ENCODE measurements around the gene TEX13A.
"Not testable (repeated sequence)": the region's sequence is repeated elsewhere in the genome, so short reads cannot be mapped to it uniquely, and the experiment has no call there.

Gene TEX13A

GRCh38 chrX:105220636-105221035, at the start of gene TEX13A:
Gene TEX13A, minus strand, starts transcription at chrX:105220694. Its CDS starts 297 bp downstream, at chrX:105220397.
- no peak within 1 kb of the TSS for H3K4me3 Mint-ChIP-seq
- DNase-seq, result no peak
- H3K27me3 Mint-ChIP-seq, result no peaks in the 10 kb centered on the region
- peaks cover 4 to 7% of the 10 kb centered on the region in 2 donors for H3K9me3 Mint-ChIP-seq
- no peak for ATAC-seq
- no peak within 1 kb of the TSS for H3K27ac Mint-ChIP-seq
- no peaks in the 10 kb centered on the region for H3K4me1 Mint-ChIP-seq

GRCh38 chrX:105269386-105269785, 48.9 kb upstream of the TEX13A start:
- no peak for ATAC-seq
- H3K27me3 Mint-ChIP-seq, result no peaks in the 10 kb centered on the region
- H3K9me3 Mint-ChIP-seq, result peaks cover 0 to 2% of the 10 kb centered on the region in 2 donors
- H3K27ac Mint-ChIP-seq, result no peak overlapping the region
- no peak for DNase-seq
- H3K4me3 Mint-ChIP-seq, result no peak overlapping the region
- no peaks in the 10 kb centered on the region for H3K4me1 Mint-ChIP-seq

- Mint-ChIP-seq H3K27ac (no peak overlapping the region), H3K4me3 (no peak overlapping the region), H3K9me3 (no peaks in the 10 kb centered on the region), H3K27me3 (no peaks in the 10 kb centered on the region), H3K4me1 (no peaks in the 10 kb centered on the region)
- ATAC-seq (no peak), DNase-seq (no peak)
Measured at GRCh38 chrX:105267167-105267566, 46.7 kb upstream of the TEX13A start.

- DNase-seq, result no peak
- Mint-ChIP-seq H3K27ac (no peak overlapping the region), H3K9me3 (no peaks in the 10 kb centered on the region), H3K4me1 (no peaks in the 10 kb centered on the region), H3K4me3 (no peak overlapping the region), H3K27me3 (no peaks in the 10 kb centered on the region)
- no peak for ATAC-seq
Measured at GRCh38 chrX:105266456-105266855, 46.0 kb upstream of the TEX13A start.

- no peaks in the 10 kb centered on the region for H3K4me1 Mint-ChIP-seq
- H3K27ac Mint-ChIP-seq, result no peak overlapping the region
- H3K4me3 Mint-ChIP-seq, result no peak overlapping the region
- ATAC-seq (no peak), DNase-seq (no peak)
- no peaks in the 10 kb centered on the region for H3K27me3 Mint-ChIP-seq
- H3K9me3 Mint-ChIP-seq, result no peaks in the 10 kb centered on the region
Measured at GRCh38 chrX:105265093-105265492, 44.6 kb upstream of the TEX13A start.

GRCh38 chrX:105263801-105264200, 43.3 kb upstream of the TEX13A start:
- H3K4me3 Mint-ChIP-seq, result no peak overlapping the region
- no peaks in the 10 kb centered on the region for H3K27me3 Mint-ChIP-seq
- DNase-seq, result no peak
- H3K27ac Mint-ChIP-seq, result no peak overlapping the region
- H3K9me3 Mint-ChIP-seq, result no peaks in the 10 kb centered on the region
- no peaks in the 10 kb centered on the region for H3K4me1 Mint-ChIP-seq
- ATAC-seq, result no peak

- Mint-ChIP-seq H3K27me3 (no peaks in the 10 kb centered on the region), H3K27ac (no peak overlapping the region), H3K9me3 (no peaks in the 10 kb centered on the region), H3K4me1 (no peaks in the 10 kb centered on the region), H3K4me3 (no peak overlapping the region)
- DNase-seq, result no peak
- no peak for ATAC-seq
Measured at GRCh38 chrX:105263171-105263570, 42.7 kb upstream of the TEX13A start.

- Mint-ChIP-seq H3K4me1 (no peaks in the 10 kb centered on the region), H3K4me3 (no peak overlapping the region), H3K27ac (no peak overlapping the region), H3K27me3 (no peaks in the 10 kb centered on the region), H3K9me3 (no peaks in the 10 kb centered on the region)
- DNase-seq (no peak), ATAC-seq (no peak)
Measured at GRCh38 chrX:105260291-105261043, 40.0 kb upstream of the TEX13A start.

GRCh38 chrX:105241056-105241455, 20.6 kb upstream of the TEX13A start:
- H3K4me3 Mint-ChIP-seq, result no peak overlapping the region
- no peaks in the 10 kb centered on the region for H3K4me1 Mint-ChIP-seq
- DNase-seq (no peak), ATAC-seq (no peak)
- H3K27me3 Mint-ChIP-seq, result no peaks in the 10 kb centered on the region
- no peaks in the 10 kb centered on the region for H3K9me3 Mint-ChIP-seq
- no peak overlapping the region for H3K27ac Mint-ChIP-seq

GRCh38 chrX:105237407-105237806, 16.9 kb upstream of the TEX13A start:
- not testable (repeated sequence) for H3K27ac Mint-ChIP-seq, ATAC-seq, DNase-seq, H3K9me3 Mint-ChIP-seq, H3K4me3 Mint-ChIP-seq, H3K4me1 Mint-ChIP-seq, H3K27me3 Mint-ChIP-seq

- no peak overlapping the region for H3K27ac Mint-ChIP-seq
- H3K4me3 Mint-ChIP-seq, result no peak overlapping the region
- no peak for DNase-seq
- H3K4me1 Mint-ChIP-seq, result no peaks in the 10 kb centered on the region
- H3K27me3 Mint-ChIP-seq, result no peaks in the 10 kb centered on the region
- ATAC-seq, result no peak
- no peaks in the 10 kb centered on the region for H3K9me3 Mint-ChIP-seq
Measured at GRCh38 chrX:105229146-105229545, 8.7 kb upstream of the TEX13A start.

- no peaks in the 10 kb centered on the region for H3K4me1 Mint-ChIP-seq
- H3K9me3 Mint-ChIP-seq, result no peaks in the 10 kb centered on the region
- H3K4me3 Mint-ChIP-seq, result no peak overlapping the region
- H3K27ac Mint-ChIP-seq, result no peak overlapping the region
- H3K27me3 Mint-ChIP-seq, result no peaks in the 10 kb centered on the region
- ATAC-seq (no peak), DNase-seq (no peak)
Measured at GRCh38 chrX:105228602-105229001, 8.1 kb upstream of the TEX13A start.

- ATAC-seq (no peak), DNase-seq (no peak)
- Mint-ChIP-seq H3K4me3 (no peak overlapping the region), H3K9me3 (peaks cover 4 to 7% of the 10 kb centered on the region in 2 donors), H3K4me1 (no peaks in the 10 kb centered on the region), H3K27ac (no peak overlapping the region), H3K27me3 (no peaks in the 10 kb centered on the region)
Measured at GRCh38 chrX:105226499-105226898, 6.0 kb upstream of the TEX13A start.

GRCh38 chrX:105221374-105221773, 880 bp upstream of the TEX13A start:
- H3K27ac Mint-ChIP-seq, result no peak overlapping the region
- no peak for ATAC-seq
- no peaks in the 10 kb centered on the region for H3K4me1 Mint-ChIP-seq
- H3K4me3 Mint-ChIP-seq, result no peak overlapping the region
- DNase-seq, result no peak
- H3K9me3 Mint-ChIP-seq, result peaks cover 4 to 7% of the 10 kb centered on the region in 2 donors
- no peaks in the 10 kb centered on the region for H3K27me3 Mint-ChIP-seq

GRCh38 chrX:105219454-105220401, 766 bp downstream of the TEX13A start:
- Mint-ChIP-seq H3K9me3 (peaks cover 6 to 7% of the 10 kb centered on the region in 2 donors), H3K4me3 (no peak overlapping the region), H3K4me1 (no peaks in the 10 kb centered on the region), H3K27ac (no peak overlapping the region), H3K27me3 (no peaks in the 10 kb centered on the region)
- no peak for ATAC-seq
- no peak for DNase-seq

GRCh38 chrX:105211066-105211575, 9.4 kb downstream of the TEX13A start:
- ATAC-seq (no peak), DNase-seq (no peak)
- Mint-ChIP-seq H3K4me3 (no peak overlapping the region), H3K27me3 (no peaks in the 10 kb centered on the region), H3K4me1 (no peaks in the 10 kb centered on the region), H3K9me3 (peaks cover 0 to 4% of the 10 kb centered on the region in 2 donors), H3K27ac (no peak overlapping the region)
